Activated CD4-positive, alpha-beta T cell treated with anti-CD3 and anti-CD28 coated beads, Interleukin-2, Interleukin-4, amounts not matched to agents 100 ng/mL and 50 ng/mL, durations not matched to agents 16 hours and 8 hours (primary cell): Measurements from ENCODE around the gene RAB9B.

Source experiments
- DNase-seq: peaks from one replicate; pipeline ENCODE4 v3.0.0-alpha.2; 2020; ENCODE audit warnings: low spot score

The RAB9B gene

GRCh38 chrX:103811858-103812257 is 20.2 kb downstream of the RAB9B start:
- DNase-seq: no peak

- peak; percentile 32 for DNase-seq
Observed at GRCh38 chrX:103806862-103807474, 25.1 kb downstream of the RAB9B start.

- no peak for DNase-seq
Observed at GRCh38 chrX:103805860-103806259, 26.2 kb downstream of the RAB9B start.

GRCh38 chrX:103800318-103800717 is 31.7 kb downstream of the RAB9B start:
- DNase-seq: peak; percentile 32

- DNase-seq: no peak
Observed at GRCh38 chrX:103797691-103798090, 34.4 kb downstream of the RAB9B start.

GRCh38 chrX:103794119-103794518 is 37.9 kb downstream of the RAB9B start:
- no peak for DNase-seq

GRCh38 chrX:103793545-103793940 is 38.5 kb downstream of the RAB9B start:
- DNase-seq: no peak

GRCh38 chrX:103792916-103793544 is 39.0 kb downstream of the RAB9B start:
- no peak for DNase-seq

GRCh38 chrX:103791826-103792485 is 40.1 kb downstream of the RAB9B start:
- DNase-seq: no peak

- no peak for DNase-seq
Observed at GRCh38 chrX:103791228-103791627, 40.8 kb downstream of the RAB9B start.

- no peak for DNase-seq
Observed at GRCh38 chrX:103789004-103789403, 43.1 kb downstream of the RAB9B start.

- DNase-seq: no peak
Observed at GRCh38 chrX:103783971-103784370, 48.1 kb downstream of the RAB9B start.

GRCh38 chrX:103783196-103783595 is 48.9 kb downstream of the RAB9B start:
- no peak for DNase-seq

- DNase-seq: no peak
Observed at GRCh38 chrX:103782640-103783039, 49.4 kb downstream of the RAB9B start.

- no peak for DNase-seq
Observed at GRCh38 chrX:103781706-103782105, 50.4 kb downstream of the RAB9B start.

- DNase-seq: no peak
Observed at GRCh38 chrX:103781062-103781402, 51.0 kb downstream of the RAB9B start.

GRCh38 chrX:103780336-103781061 is 51.6 kb downstream of the RAB9B start:
- DNase-seq: no peak

GRCh38 chrX:103779141-103779789 is 52.8 kb downstream of the RAB9B start:
- no peak for DNase-seq

- DNase-seq: no peak
Observed at GRCh38 chrX:103776546-103776945, 55.5 kb downstream of the RAB9B start, which contains the start of gene PLP1. TSS of gene PLP1 (plus strand) at chrX:103776840. CDS start at chrX:103776996, 156 bp downstream.

- no peak for DNase-seq
Observed at GRCh38 chrX:103774070-103774642, 57.9 kb downstream of the RAB9B start.

- no peak for DNase-seq
Observed at GRCh38 chrX:103773445-103773844, 58.6 kb downstream of the RAB9B start.
